ENCODE measurements around the gene DLG5. TPM values are rescaled to one million over a fixed set of nuclear protein-coding genes. Genes with fewer than 3 reads are reported as not detected.

The DLG5 gene
- total and polyA plus RNA-seq, 9 of the 15 experiments (the other 6 are each of a cell fraction or from before 2014, with no cell fraction given), result 1.4 to 26.8 (median 11.2) TPM

DNA sequence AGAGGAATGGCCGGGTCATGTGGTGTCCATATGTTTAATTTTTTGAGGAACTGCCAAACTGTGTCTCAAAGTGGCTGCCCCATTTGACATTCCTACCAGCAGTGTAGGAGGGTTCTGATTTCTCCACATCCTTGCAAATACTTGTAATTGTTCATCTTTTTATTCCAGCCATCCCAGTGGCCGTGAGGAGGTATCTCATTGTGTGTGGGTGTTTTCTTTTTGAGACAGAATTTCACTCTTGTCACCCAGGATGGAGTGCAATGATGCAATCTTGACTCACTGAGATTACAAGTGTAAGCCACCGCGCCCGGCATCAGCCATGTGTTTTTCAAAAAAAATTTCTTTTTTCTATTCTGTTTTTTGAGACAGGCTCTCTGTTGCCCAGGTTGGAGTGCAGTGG lies 38.7 kb upstream of the DLG5 start:
- peak; percentile 20; the same call in 1 of the 3 replicates for ATAC-seq
- POLR2A ChIA-PET, result interaction anchor here (1.5 kb wide), 1 partner anchor 10 kb away, joined by 4 read pairs; no protein-coding TSS in a partner anchor
- TF ChIP-seq CEBPG (CRISPR knock-in tag; IDR thresholded peaks at IDR 0.05) (peak; percentile 80; the same call in 1 of the 2 replicates), CEBPG (tag; conservative IDR thresholded peaks at IDR 0.05 in 1 of 2, IDR thresholded peaks at IDR 0.05 in 1 of 2) (peak; percentile 91 to 96), SMAD4 (CRISPR knock-in tag; conservative IDR thresholded peaks at IDR 0.05) (no peak)
- TF ChIP-seq, protein P1, sequence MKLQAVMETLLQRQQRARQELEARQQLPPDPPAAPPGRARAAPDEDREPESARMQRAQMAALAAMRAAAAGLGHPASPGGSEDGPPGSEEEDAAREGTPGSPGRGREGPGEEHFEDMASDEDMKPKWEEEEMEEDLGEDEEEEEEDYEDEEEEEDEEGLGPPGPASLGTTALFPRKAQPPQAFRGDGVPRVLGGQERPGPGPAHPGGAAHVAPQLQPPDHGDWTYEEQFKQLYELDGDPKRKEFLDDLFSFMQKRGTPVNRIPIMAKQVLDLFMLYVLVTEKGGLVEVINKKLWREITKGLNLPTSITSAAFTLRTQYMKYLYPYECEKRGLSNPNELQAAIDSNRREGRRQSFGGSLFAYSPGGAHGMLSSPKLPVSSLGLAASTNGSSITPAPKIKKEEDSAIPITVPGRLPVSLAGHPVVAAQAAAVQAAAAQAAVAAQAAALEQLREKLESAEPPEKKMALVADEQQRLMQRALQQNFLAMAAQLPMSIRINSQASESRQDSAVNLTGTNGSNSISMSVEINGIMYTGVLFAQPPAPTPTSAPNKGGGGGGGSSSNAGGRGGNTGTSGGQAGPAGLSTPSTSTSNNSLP (IDR thresholded peaks at IDR 0.05; ENCODE audit: borderline replicate concordance, low read depth, low read length), result peak; percentile 46; the same call in 1 of the 2 replicates
- TF ChIP-seq, protein P2, sequence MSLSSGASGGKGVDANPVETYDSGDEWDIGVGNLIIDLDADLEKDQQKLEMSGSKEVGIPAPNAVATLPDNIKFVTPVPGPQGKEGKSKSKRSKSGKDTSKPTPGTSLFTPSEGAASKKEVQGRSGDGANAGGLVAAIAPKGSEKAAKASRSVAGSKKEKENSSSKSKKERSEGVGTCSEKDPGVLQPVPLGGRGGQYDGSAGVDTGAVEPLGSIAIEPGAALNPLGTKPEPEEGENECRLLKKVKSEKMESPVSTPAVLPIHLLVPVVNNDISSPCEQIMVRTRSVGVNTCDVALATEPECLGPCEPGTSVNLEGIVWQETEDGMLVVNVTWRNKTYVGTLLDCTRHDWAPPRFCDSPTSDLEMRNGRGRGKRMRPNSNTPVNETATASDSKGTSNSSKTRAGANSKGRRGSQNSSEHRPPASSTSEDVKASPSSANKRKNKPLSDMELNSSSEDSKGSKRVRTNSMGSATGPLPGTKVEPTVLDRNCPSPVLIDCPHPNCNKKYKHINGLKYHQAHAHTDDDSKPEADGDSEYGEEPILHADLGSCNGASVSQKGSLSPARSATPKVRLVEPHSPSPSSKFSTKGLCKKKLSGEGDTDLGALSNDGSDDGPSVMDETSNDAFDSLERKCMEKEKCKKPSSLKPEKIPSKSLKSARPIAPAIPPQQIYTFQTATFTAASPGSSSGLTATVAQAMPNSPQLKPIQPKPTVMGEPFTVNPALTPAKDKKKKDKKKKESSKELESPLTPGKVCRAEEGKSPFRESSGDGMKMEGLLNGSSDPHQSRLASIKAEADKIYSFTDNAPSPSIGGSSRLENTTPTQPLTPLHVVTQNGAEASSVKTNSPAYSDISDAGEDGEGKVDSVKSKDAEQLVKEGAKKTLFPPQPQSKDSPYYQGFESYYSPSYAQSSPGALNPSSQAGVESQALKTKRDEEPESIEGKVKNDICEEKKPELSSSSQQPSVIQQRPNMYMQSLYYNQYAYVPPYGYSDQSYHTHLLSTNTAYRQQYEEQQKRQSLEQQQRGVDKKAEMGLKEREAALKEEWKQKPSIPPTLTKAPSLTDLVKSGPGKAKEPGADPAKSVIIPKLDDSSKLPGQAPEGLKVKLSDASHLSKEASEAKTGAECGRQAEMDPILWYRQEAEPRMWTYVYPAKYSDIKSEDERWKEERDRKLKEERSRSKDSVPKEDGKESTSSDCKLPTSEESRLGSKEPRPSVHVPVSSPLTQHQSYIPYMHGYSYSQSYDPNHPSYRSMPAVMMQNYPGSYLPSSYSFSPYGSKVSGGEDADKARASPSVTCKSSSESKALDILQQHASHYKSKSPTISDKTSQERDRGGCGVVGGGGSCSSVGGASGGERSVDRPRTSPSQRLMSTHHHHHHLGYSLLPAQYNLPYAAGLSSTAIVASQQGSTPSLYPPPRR (CRISPR knock-in tag; IDR thresholded peaks at IDR 0.05; ENCODE audit: borderline replicate concordance), result no peak
- TF ChIP-seq, protein P3, sequence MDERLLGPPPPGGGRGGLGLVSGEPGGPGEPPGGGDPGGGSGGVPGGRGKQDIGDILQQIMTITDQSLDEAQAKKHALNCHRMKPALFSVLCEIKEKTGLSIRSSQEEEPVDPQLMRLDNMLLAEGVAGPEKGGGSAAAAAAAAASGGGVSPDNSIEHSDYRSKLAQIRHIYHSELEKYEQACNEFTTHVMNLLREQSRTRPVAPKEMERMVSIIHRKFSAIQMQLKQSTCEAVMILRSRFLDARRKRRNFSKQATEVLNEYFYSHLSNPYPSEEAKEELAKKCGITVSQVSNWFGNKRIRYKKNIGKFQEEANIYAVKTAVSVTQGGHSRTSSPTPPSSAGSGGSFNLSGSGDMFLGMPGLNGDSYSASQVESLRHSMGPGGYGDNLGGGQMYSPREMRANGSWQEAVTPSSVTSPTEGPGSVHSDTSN (CRISPR knock-in tag; IDR thresholded peaks at IDR 0.05; ENCODE audit: low read depth), result no peak
- TF ChIP-seq, protein P3 (tag; conservative IDR thresholded peaks at IDR 0.05; ENCODE audit: low read depth), result no peak
- TF ChIP-seq, protein P4, sequence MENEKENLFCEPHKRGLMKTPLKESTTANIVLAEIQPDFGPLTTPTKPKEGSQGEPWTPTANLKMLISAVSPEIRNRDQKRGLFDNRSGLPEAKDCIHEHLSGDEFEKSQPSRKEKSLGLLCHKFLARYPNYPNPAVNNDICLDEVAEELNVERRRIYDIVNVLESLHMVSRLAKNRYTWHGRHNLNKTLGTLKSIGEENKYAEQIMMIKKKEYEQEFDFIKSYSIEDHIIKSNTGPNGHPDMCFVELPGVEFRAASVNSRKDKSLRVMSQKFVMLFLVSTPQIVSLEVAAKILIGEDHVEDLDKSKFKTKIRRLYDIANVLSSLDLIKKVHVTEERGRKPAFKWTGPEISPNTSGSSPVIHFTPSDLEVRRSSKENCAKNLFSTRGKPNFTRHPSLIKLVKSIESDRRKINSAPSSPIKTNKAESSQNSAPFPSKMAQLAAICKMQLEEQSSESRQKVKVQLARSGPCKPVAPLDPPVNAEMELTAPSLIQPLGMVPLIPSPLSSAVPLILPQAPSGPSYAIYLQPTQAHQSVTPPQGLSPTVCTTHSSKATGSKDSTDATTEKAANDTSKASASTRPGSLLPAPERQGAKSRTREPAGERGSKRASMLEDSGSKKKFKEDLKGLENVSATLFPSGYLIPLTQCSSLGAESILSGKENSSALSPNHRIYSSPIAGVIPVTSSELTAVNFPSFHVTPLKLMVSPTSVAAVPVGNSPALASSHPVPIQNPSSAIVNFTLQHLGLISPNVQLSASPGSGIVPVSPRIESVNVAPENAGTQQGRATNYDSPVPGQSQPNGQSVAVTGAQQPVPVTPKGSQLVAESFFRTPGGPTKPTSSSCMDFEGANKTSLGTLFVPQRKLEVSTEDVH (IDR thresholded peaks at IDR 0.05; ENCODE audit: low read depth, partially characterized antibody), result no peak

More for the DNA sequence above, 38.7 kb upstream of the DLG5 start:
- Histone ChIP-seq H3K36me3 (ENCODE audit: control insufficient read depth, insufficient read depth, low read length) (0 out of 3 replicates have a peak, but pooled peaks cover 4% of the 10 kb centered on the region), H3K9ac (ENCODE audit: insufficient read depth in 1 of 2, low read depth in 2 of 2, low read length in 2 of 2) (no peak overlapping the region), H4K20me1 (replicated peaks; ENCODE audit: control insufficient read depth, insufficient read depth, low read length) (no peaks in the 10 kb centered on the region), H2AFZ (ENCODE audit: low read depth, low read length) (no peak overlapping the region), H3K27me3 (ENCODE audit: control insufficient read depth in 2 of 2, insufficient read depth in 2 of 2, low read length in 2 of 2) (no peaks in the 10 kb centered on the region), H3K4me3 (no peak overlapping the region), H3K79me2 (ENCODE audit: control insufficient read depth, insufficient read depth, low read length) (no peaks in the 10 kb centered on the region), H3K9me1 (ENCODE audit: control insufficient read depth, insufficient read depth, low read length) (no peaks in the 10 kb centered on the region), H3K27ac (ENCODE audit: extremely low read depth, low read depth, low read length) (no peak overlapping the region), H3K4me2 (ENCODE audit: insufficient read depth, low read length) (no peak overlapping the region), H3K9me3 (replicated peaks; ENCODE audit: control insufficient read depth, insufficient read depth, low read depth, low read length) (peaks cover 6% of the 10 kb centered on the region), H3K4me1 (replicated peaks in 1 of 2; ENCODE audit: control insufficient read depth in 2 of 2, insufficient read depth in 2 of 2, low read length in 2 of 2) (peaks cover 7% of the 10 kb centered on the region in 2 experiments; a peak in 4 of 5 replicates)
- in situ Hi-C loops (cut with MboI) (no loop called here), intact Hi-C loops (cut with micrococcal nuclease) (no loop called here)
- FAIRE-seq, result no peak
- peak in 1 of 4 experiments; percentile 37 for DNase-seq (ENCODE audit: extremely low read depth in 1 of 4, low spot score in 3 of 4)
- 33% methylated on average over 5 of the region's 5 CpGs for WGBS (ENCODE audit: insufficient coverage, low coverage, missing lambda C conversion rate)
- BruUV-seq (replicated peaks), result no TSS peak
- CTCF ChIA-PET (ENCODE audit: low intra/inter-chr PET ratio), result no interaction called here
